ENCODE measurements around the gene LIMD2.

DNA sequence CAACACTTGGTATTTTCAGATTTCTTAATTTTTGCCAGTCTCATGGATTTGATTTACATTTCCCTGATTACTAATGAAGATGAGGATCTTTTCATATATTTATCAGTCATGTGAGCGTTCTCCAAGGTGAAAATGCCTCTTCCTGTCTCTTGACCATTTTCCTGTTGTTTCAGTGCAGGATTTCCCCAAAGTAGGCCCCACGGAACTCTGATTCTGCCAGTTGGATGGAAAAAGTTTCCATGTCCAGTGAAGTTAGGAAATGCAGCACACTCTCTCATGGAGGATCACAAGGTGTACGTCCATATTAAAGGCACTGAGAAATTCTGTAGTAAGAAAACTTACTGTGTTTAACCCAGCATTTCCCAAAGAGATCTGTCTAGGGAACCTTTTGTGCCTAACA, 16.5 kb upstream of the LIMD2 start:
- TF ChIP-seq POLR2AphosphoS5 (IDR thresholded peaks at IDR 0.05; ENCODE audit: borderline replicate concordance, low read depth, low read length) = no peak
- TF ChIP-seq EZH2 (IDR thresholded peaks at IDR 0.05) = no peak
